Femur (tissue), 1 donor: ENCODE data around the gene ASTN2.
"Not testable (repeated sequence)": the region's sequence is repeated elsewhere in the genome, so short reads cannot be mapped to it uniquely, and the experiment has no call there.

ENCODE experiments used
- DNase-seq: peaks from one replicate; pipeline ENCODE4 v3.0.0-alpha.2; 2017

ASTN2 gene

DNA sequence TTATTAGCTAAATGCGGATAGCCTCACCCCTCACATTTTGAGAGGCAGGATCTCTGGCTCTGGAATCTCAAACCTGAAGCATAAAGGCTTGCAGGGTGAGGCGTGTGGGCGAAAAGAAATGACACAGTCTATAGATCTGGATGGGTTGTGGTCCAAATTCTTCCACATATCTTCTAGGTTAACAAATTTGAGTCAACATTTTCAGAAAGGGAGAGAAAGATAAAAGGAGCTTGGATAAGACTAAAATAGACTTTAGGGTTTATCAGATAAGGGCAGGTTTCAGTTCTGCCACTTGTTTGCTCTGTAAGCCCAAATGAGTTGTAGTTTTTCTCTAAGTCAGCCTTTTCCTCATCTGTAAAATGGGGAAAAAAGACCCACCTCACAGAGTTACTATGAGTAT, 506.9 kb downstream of the ASTN2 start:
- DNase-seq, result no peak

DNA sequence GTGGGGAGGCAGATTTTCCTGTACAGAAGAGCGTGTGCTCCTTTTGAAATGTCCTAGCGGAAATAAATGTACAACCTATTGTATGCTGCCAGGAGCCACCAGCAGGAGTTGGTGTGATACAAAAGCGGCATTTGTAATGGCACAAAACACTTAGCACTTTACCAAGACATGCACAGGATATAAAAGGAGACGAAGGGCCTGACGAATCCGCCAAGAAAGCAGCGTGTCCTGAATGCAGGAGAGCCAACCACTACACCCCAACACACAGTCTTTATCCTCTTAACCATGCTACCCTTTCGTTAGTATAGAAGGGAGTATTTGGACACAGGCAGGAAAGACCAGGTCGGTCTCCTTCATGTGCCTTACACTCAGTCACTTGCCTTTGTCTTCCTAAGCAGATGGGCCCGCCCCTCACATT, 509.7 kb downstream of the ASTN2 start:
- no peak for DNase-seq

DNA sequence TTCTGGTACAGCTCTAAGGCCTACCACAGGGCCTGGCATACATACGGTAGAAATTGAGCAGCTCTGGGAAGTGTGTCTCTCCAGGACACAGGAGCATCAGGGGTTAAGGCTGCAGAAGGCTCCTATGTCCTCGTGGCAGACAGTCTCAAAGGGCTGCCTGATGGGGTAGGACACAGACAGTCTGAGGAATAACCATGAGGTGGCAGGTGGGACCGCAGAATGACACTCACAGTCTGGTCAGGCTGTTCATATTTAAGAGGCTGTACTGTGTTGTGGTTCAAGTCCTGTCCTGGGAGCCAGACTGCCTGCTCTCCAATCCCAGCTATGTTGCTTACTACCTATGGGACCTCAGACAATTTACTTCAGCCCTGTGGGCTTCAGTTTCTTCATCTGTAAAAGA, 510.7 kb downstream of the ASTN2 start:
- DNase-seq, result no peak

DNA sequence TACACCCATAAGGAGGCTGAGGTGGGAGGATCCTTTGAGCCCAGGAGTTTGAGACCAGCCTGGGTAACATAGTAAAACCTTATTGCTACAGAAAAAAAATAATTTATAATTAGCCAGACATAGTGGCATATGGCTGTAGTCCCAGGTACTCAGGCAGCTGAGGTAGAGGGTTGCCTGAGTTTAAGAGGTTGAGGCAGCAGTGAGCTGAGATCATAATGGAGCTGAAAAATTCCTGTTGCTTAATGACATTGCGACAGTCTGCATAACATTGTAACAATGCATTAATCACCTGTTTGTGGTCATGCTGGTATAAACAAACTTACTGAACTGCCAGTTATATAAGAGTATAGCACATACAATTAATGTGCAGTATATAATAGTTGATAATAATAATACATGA, 513.6 kb downstream of the ASTN2 start:
- DNase-seq, result no peak

- no peak for DNase-seq
Measured at GRCh38 chr9:116900543-116900942, 514.3 kb downstream of the ASTN2 start.

DNA sequence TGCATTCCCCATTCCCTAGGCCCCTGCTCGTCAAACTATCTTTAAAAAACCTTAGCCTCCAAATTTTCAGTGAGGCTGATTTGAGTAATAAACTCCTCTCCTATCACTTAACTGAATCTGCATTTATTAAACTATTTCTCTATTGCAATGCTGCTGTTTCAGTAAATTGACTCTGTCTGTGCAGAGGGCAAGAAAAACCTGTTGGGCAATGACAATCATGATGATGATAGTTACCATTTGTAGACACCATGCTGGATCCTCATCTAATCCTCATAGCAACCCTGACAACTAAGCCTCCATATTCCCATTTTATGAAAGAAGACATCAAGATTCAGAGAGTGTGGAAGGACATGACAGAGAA, 514.9 kb downstream of the ASTN2 start:
- DNase-seq, result no peak

DNA sequence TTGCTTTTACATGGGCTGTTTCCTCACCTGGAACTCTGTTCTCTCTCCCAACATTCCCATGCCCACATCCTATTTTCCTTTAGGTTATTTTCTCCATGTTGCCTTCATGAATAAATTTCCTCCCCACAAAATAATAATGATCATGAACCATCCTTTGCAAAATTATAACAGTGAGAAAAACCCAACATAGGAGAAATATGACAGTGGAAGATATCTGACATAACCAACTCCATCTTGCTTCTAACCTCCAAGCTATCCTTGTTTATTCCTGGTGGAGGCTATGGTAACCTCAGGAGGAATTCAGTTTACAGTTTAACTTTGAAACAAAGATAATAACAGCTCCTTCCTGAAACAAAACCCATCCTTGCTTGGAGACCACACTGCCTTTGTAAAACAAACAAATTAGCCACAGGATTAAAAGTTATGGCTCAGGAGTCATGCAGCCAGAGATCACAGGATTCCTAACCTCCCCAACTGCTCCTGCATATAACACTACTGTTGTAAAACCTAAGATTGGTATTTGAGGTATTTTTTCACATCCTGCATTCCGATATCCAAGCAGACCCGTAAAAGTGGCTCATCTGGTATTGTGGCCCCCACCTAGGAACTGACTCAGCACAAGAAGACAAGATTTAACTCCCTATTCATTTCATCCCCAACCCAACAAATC, 515.4 kb downstream of the ASTN2 start:
- DNase-seq, result no peak

GRCh38 chr9:116898131-116898530, 516.7 kb downstream of the ASTN2 start:
- DNase-seq, result not testable (repeated sequence)

GRCh38 chr9:116897201-116897600, 517.7 kb downstream of the ASTN2 start:
- DNase-seq, result no peak

DNA sequence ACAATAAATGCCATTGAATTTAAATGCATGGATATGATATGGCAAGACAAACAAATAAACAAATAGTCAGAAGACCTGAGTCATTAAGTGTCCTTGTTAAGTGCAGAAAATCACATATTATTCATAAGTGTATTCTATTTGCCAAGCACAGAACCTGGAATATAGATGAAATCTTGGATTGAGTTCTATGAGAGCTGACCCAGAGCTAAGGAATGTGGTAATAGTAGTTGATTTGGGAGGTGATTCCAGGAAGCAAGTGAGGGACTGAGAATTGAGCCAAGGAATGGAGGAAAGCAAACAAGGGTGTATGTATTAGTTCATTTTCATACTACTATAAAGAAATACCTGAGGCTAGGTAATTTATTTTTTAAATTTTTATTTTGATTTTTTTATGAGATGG, 518.9 kb downstream of the ASTN2 start:
- no peak for DNase-seq

DNA sequence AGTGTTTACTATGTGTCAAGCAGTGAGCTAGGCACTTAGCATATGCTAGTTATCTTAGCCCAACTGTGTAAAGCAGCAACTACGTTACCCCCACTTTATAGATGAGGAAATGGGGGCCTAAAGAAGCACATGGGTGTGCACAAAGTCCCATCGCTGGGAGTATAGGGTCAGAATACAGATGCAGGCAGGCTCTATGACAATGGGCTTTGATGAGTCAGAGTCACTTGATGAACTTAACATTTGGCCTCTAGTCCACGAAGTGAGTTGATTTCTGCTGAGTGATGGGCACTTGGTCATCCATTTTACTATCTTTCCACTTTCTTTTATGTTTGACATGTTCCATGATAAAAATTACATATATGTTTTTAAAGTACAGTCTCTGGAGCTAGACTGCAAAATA, 523.4 kb downstream of the ASTN2 start:
- DNase-seq, result no peak

- DNase-seq, result not testable (repeated sequence)
Measured at GRCh38 chr9:116888476-116888875, 526.4 kb downstream of the ASTN2 start.

DNA sequence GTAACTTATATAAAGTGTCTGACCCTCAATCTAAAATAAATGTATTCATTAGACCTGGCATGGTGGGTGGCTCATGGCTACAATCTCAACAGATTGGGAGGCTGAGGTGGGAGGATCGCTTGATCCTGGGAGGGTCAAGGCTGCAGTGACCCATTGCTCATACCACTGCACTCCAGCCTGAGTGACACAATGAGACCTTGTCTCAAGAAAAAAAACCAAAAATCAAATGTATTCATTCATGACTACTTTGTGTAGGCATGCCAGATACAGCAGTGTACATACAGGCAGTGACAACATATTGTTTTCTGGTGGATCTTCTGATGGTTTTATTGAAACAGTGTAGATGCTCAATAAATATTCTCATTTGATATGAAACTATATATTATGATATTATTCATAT, 526.8 kb downstream of the ASTN2 start:
- DNase-seq, result no peak

DNA sequence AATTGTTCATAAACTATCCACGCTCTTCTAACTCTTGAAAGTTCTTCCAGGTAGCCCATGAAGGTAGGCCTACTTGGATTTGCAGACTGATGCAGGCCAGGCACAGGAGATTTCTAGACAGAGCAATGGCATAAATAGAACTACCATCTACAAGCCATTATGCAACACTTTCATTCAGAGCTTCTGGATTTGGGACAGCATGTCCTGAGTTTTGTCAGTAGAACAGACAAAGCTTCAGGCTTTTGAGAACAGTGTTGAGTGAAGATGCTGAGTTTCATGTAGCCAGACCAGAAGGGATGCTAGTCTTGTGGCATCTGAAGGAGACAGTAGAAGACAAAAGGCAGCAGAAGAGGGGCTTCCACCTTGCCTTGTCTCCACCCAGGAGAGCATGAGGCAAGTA, 531.2 kb downstream of the ASTN2 start:
- DNase-seq, result no peak

GRCh38 chr9:116877072-116877471, 537.8 kb downstream of the ASTN2 start:
- no peak for DNase-seq

GRCh38 chr9:116875576-116875975, 539.3 kb downstream of the ASTN2 start:
- DNase-seq, result no peak

GRCh38 chr9:116873937-116874914, 540.6 kb downstream of the ASTN2 start:
- no peak for DNase-seq

GRCh38 chr9:116873491-116873890, 541.4 kb downstream of the ASTN2 start:
- no peak for DNase-seq

GRCh38 chr9:116870566-116870965, 544.3 kb downstream of the ASTN2 start:
- no peak for DNase-seq

GRCh38 chr9:116868201-116868600, 546.7 kb downstream of the ASTN2 start:
- DNase-seq, result no peak

- no peak for DNase-seq
Measured at GRCh38 chr9:116861321-116861720, 553.5 kb downstream of the ASTN2 start.

- peak; percentile 49 for DNase-seq
Measured at GRCh38 chr9:116860509-116861120, 554.2 kb downstream of the ASTN2 start.

- no peak for DNase-seq
Measured at GRCh38 chr9:116859763-116860162, 555.1 kb downstream of the ASTN2 start.

- no peak for DNase-seq
Measured at GRCh38 chr9:116857321-116857720, 557.5 kb downstream of the ASTN2 start.
